ENCODE results near the gene WDR82. TPM values are rescaled to one million over a fixed set of nuclear protein-coding genes. Genes with fewer than 3 reads are reported as not detected.
"Not testable (repeated sequence)": the region's sequence is repeated elsewhere in the genome, so short reads cannot be mapped to it uniquely, and the experiment has no call there.

The WDR82 gene
- total RNA-seq, 4 donors from 2014 or later, result 49.5 to 60.3 (median 56.3) TPM

GRCh38 chr3:52277972-52278509 lies 408 bp downstream of the WDR82 start:
- peak; percentile 55 to 93 for DNase-seq (ENCODE audit: low spot score in 2 of 2)
- WGBS, 2 donors, result 0 to 1% methylated on average over 18 to 54 of the region's 54 CpGs
- H3K4me3 ChIP-seq (ENCODE audit: low read depth, poor library complexity, severe bottlenecking), result peak overlapping the region; percentile 70
- TF ChIP-seq CTCF (IDR thresholded peaks at IDR 0.05), result no peak
- no peak for TF ChIP-seq POLR2A (IDR thresholded peaks at IDR 0.05)
- intact Hi-C loops (cut with DNase I; ENCODE audit: low total_unique reads), result no loop called here

GRCh38 chr3:52277071-52277964 lies 1.1 kb downstream of the WDR82 start:
- peak; percentile 62 to 95 for DNase-seq (ENCODE audit: low spot score in 2 of 2)
- whole genome bisulfite sequencing, 2 donors, result 1% methylated on average over 28 of the region's 28 CpGs
- TF ChIP-seq CTCF (IDR thresholded peaks at IDR 0.05), result no peak
- TF ChIP-seq POLR2A (IDR thresholded peaks at IDR 0.05), result no peak
- peak overlapping the region; percentile 70 for H3K4me3 ChIP-seq (ENCODE audit: low read depth, poor library complexity, severe bottlenecking)
- intact Hi-C loops (cut with DNase I; ENCODE audit: low total_unique reads), result no loop called here

GRCh38 chr3:52274781-52275180 lies 3.7 kb downstream of the WDR82 start:
- WGBS, 2 donors, result 88 to 93% methylated on average over 18 of the region's 18 CpGs
- DNase-seq (ENCODE audit: low spot score in 2 of 2), result peak in 1 of 2 donors; percentile 78
- intact Hi-C loops (cut with DNase I; ENCODE audit: low total_unique reads); H3K4me3 ChIP-seq (ENCODE audit: low read depth, poor library complexity, severe bottlenecking): not testable (repeated sequence)

GRCh38 chr3:52272831-52273230 lies 5.6 kb downstream of the WDR82 start:
- TF ChIP-seq POLR2A (IDR thresholded peaks at IDR 0.05) (no peak), CTCF (IDR thresholded peaks at IDR 0.05) (no peak)
- no peak overlapping the region for H3K4me3 ChIP-seq (ENCODE audit: low read depth, poor library complexity, severe bottlenecking)
- intact Hi-C loops (cut with DNase I; ENCODE audit: low total_unique reads), result no loop called here
- DNase-seq (ENCODE audit: low spot score in 2 of 2), result no peak
- WGBS, 2 donors, result 90 to 93% methylated on average over 3 of the region's 3 CpGs

GRCh38 chr3:52272172-52272571 lies 6.3 kb downstream of the WDR82 start:
- H3K4me3 ChIP-seq (ENCODE audit: low read depth, poor library complexity, severe bottlenecking); intact Hi-C loops (cut with DNase I; ENCODE audit: low total_unique reads); DNase-seq (ENCODE audit: low spot score in 2 of 2): not testable (repeated sequence)
- WGBS, 2 donors, result 75 to 81% methylated on average over 9 of the region's 9 CpGs

- intact Hi-C loops (cut with DNase I; ENCODE audit: low total_unique reads), result no loop called here
- TF ChIP-seq CTCF (IDR thresholded peaks at IDR 0.05), result no peak
- no peak for TF ChIP-seq POLR2A (IDR thresholded peaks at IDR 0.05)
- 43 to 47% methylated on average over 9 of the region's 9 CpGs for WGBS, 2 donors
- no peak overlapping the region for H3K4me3 ChIP-seq (ENCODE audit: low read depth, poor library complexity, severe bottlenecking)
- peak in 1 of 2 donors; percentile 74 for DNase-seq (ENCODE audit: low spot score in 2 of 2)
Observed at GRCh38 chr3:52270252-52270754, 8.1 kb downstream of the WDR82 start.
